HG02973 (cell line): ENCODE data around the gene KLC1.

Source experiments
- ATAC-seq: cut with Tn5 transposase; IDR thresholded peaks from one replicate; pipeline ENCODE4 v1.9.1; 2021; ENCODE audit warnings: moderate library complexity; ENCODE audit not compliant: unreplicated experiment

Gene KLC1

DNA sequence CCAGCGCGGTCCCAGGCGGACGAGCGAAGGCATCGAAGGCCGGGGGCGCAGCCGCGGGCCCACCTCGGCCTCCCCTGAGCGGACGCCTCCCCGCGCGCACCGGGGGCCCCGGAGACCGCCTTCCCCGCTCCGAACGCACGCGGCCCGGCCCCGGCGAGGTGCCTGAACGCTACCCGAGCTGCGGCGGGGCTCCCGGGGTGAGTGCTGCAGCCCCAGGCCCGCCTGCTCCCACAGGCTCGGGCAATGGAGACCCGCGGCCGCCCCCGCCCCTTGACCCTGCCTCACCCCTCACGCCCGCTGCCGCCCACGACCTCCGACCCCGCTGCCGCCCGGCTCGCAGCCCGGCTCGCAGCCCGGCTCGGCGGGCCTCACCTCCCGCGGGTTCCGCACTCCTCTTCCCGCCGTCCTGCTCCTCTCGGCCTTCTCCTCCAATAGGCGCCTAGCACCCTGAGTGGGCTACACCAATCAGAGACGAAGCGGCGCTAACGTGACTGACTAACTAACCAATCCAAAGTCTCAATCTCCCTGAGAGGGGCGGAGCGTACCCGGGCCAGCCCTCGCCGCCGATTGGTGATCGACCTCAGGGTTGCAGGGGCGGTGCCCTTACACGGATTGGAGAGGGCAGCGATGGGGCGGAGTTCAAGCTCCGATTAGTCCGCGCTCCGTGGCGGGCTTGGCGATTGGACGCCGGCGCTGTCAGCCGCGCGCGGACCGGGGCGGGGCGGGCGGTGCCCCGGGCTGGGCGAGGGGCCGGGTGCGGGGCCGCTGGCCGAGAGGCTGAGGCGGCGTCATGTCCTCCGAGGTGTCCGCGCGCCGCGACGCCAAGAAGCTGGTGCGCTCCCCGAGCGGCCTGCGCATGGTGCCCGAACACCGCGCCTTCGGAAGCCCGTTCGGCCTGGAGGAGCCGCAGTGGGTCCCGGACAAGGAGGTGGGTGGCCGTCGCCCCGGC is 86.3 kb downstream of the KLC1 start, which contains the start of the genes XRCC3 and ZFYVE21:
XRCC3 (minus strand) TSS at position 400 of the 949 bp plus-strand sequence. CDS start 4,364 bp downstream, outside the sequence.
ZFYVE21 (plus strand) TSS at position 759 of the 949 bp plus-strand sequence; CDS start at position 791, 32 bp downstream.
- peak; percentile 91 for ATAC-seq

DNA sequence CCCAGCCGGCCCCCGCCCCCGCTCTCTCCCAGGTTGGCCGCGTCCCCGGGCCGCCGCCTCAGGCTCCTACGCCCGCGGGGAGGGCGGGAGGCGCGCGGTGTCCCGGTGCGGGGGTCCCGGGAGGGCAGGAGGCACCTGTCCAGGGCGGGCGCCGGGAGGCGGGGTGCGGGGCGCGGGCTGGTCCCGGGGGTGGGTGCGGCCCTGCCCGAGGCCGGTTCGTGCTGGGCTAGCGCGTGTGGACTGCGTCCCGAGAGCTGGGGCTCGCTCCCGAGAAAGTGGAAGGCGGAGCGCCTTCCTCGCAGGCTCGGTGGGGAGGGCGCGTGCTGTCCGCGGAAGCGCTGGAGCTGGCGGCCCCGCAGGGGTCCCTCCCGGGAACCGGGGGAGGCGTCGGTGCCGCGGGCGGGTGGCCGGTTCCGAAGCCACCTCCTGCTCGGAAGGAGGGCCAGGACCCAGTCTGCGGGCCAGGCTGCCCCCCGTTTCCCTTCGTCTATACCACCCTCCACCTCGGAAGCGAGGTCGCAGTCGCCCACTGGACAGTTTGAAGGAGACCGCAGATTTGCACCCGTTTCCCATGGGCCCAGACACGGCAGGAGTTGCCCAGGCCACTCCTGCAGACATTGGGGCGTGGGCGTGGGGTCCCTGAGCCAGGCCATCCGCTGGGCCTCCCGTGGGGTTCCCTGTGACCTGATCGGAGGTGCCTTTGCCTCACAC is 87.2 kb downstream of the KLC1 start:
- ATAC-seq = no peak

DNA sequence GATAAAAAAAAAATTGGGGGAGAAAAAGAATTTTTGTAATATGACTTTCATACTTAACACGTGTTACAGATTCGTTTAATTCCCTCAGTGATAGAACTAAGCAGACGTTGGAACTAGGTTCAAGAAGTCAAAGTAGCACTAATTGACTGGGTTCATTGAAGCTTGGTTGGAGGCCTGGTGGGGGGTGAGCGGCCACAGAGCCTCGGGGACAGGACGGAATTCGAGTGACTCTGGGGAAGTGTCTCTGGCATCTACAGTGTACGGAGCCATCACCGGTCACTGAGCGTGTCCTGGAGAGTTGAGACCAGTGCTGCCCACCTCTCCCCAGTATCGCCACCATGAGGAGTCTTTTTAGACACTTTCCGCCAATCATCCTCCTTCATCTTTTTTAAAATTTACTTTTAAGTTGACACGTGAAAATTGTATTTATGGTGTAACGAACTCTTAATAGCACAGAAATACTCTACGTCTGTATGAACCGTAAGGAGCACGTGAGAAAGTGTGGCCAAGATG is 87.9 kb downstream of the KLC1 start:
- no peak for ATAC-seq

DNA sequence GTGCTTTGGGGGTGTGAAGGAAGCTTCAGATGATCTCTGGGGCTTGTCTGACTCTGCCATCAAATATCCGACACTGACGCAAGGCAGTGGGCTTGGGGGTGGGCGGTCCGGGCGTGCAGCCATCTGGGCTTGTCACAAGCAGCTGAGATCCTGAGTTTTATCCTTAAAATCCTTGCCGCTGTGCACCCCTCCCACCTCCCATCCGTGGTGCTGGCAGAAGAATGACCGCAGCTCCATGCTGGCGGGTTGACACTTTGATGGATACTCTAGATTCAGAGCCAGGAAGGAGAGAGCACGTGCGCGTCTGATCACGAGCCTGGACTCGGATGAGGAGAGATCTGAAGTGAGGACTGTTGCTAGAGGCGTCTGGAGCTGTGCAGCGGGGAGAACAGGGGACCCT is 89.6 kb downstream of the KLC1 start:
- no peak for ATAC-seq

DNA sequence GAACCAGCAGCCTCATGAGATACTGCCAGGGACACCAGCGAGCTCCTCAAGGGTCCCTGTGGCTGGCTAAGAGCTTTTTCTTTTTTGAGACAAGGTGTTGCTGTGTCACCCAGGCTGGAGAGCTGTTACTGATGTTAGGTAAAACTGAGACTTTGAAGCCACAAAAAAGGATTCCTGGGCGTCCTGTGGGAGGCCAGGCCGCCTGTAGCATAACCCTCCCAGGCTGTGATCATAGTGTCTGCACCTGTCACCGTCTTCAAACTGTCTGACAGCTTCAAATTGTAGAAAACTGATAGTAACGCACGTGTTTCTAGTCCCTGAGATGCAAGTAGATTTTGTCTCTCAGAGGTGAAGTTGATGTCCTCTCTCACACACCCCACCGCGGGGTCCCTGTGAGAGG is 90.7 kb downstream of the KLC1 start:
- ATAC-seq = no peak

DNA sequence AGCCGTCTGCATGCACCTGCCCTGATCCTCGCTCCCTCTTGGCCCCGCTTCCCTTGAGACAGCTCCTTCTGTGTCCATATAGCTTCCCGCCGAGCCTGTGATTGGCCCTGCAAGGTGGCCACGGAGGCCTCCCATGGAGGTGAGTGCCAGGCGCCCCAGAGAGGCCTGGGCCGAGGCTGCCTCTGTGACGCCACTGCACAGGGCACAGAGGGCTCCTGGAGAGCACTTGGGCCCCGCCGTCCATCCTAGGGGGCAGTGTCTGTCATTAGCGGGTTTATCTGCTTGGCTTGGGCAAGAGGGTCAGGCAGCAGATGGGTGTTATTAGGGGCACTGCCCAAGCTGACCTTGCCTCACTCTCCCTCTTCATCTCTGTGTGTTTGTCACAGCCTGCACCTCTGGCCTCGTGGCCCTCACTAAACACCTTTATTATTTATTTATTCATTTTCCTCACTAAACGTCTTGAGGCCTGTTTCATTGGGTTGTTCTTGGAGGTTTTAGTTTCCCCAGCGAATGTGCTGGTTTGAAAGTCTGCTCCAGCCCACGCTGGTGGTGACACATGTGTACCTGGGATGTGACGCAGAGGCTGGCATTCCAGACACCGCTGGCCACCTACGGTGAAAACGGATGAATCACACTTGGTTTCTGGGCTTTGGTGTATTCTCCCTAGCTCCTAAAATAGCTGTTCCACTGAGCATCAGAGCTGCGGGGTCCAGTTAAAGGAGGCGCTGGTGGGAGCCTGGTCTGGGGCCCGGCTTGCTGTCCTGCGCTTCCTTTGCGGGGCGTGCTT is 92.5 kb downstream of the KLC1 start:
- ATAC-seq = no peak

DNA sequence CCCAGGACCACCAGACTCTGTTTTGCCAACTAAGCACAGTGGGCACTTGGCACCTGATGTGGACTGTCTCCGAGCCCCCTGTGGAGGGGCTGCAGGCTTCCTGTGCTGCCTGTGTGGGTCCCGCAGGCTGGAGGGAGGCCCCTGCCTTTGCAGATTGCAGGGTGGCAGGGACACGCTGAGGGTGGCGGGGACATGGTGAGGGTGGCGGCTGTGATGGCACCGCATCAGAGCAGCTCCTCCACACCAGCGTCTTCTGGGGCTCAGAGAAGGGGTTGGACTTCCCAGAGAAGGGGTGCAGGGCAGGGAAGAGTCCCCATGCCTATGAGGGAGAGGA is 94.7 kb downstream of the KLC1 start:
- no peak for ATAC-seq

DNA sequence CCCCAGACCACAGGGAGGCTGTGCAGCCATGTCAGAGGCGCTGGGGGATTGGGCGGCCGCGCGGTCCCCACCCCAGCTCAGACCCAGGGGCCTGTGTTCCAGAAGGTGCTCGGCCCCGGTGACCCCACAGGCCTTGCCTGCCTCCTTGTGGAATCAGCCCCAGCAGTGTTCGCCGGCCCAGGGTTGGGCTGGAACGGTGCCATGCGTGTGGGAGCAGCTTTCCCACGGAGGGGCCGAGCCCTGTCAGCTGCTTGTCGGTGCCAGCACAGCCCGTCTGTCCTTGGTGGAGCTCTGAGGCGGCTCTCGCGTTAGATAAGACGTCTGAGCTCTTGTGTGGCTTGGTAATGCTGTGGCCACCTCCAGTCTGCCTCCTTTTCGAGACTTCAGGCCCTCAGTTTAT is 95.1 kb downstream of the KLC1 start:
- no peak for ATAC-seq

DNA sequence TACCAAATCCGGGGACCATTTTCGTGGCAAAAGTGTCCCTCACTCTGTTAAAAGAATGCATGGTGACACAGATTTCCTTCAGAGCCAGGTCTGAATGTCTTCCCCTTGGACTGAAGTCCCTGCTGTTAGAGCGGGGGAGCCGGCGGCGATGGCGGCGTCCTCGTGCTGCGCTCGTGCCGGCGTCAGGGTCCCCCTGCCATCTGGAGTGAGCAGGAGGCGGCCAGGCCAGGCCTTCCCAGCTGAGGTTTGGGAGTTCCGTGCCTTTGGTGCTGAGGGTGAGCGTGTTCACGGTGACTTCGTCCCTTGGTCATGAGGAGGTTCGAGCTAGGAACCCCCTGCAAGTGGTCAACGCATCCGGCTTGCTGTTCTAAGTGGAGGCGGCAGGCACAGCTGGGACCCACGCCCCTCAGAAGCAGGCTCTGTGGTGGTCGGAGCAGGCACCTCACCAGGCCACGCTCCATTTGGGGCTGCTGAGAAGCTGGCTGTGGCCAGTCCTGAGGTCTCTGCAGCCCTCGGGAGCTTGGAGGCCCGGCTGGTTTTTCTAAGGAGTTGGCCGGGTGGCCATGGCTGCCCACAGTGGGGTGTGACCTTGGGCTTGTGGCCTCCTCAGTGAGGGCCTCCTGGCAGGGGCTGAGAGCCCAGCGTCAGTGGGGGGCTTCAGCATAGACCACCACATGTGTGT is 96.1 kb downstream of the KLC1 start:
- no peak for ATAC-seq

DNA sequence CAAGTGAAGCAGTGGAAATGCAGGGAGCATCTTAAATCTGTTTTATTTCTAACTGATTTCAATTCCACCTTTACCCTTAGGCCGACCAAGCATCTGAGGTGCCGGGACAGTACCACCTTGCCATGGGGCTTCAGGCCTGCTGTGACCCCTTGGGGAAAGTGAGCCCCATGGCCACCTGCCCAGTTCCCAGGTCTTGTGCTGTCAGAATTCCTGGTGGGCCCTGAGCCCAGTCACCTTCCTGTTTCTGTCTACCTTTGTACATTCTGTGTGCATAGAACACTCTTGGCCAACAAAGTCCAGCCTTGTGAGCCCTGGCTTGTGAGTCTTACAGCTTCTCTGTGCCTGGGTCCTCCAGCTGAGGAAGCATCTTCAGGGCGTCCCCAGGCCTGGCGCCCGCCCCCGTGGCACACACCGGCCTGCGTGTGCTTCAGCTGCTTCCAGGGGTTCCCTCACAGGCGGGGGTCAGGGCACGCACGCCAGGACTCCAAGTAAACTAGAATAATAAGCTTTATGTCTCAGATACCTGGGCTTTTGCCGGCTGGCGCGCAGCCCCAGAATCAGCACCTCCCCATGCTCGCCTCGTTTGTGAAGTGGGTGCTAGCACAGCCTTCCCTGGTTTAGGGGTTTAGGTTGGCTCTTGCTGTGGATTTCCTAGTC is 96.9 kb downstream of the KLC1 start:
- no peak for ATAC-seq

DNA sequence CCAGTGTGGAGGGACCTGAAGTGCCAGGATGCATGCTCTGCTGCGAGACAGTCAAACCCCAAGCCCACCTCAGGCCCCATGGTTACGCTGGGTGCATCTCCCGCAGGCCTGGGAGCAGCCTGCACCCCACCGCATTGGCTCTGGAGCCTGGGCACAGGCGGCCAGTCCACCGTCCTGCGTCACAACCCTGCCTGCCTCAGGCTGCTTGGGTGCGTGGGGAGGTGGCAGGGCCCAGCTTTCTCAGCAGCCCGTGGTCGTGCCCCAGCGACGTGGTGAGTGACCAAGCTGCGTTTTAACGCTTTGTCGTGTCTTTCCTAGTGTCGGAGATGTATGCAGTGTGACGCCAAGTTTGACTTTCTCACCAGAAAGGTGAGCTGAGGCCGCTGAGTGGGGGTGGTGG is 97.5 kb downstream of the KLC1 start:
- no peak for ATAC-seq

DNA sequence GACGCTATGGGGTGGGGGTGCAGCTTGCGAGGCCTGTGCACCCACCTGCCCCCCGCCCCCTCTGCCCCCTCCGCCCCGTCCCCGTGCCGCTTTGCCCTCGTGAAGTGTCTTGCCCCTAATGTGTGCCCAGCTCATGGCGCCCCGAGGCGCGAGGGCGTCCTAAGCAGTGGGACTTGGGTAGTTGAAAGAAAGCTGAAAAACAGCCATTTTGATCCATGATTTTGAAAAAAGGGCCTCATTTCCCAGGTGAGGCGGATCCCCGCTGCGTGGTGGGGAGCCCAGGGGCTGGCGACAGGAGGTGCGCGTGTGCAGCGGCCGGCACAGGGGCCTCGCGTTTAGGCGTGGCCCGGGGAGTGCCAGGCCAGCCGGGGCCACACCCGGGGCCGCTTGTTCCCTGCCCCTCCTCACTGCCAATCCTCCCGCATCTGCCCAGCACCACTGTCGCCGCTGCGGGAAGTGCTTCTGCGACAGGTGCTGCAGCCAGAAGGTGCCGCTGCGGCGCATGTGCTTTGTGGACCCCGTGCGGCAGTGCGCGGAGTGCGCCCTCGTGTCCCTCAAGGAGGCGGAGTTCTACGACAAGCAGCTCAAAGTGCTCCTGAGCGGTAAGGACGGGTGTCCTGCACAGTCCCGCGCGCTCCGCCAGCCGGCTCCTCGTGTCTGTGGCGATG is 98.4 kb downstream of the KLC1 start:
- ATAC-seq = no peak

DNA sequence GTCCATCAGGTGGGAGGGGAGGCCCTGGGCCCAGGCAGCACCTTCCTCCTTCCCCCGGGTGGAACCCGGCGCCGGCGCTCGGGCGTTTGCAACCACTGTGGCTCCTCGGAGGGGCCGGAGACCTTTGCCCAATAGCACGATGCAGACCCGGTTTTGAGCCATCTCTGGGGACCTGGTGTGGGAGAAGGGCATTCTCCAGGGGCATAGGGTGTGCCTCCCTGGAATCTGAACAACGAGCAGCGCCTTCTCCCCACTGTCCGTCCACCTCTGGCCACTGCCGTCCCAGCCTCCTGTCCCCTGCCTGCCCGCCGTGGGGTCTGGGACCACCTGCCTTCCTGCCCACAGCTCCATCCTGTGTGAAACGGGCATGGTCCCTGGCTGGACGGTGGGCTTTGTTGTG is 99.1 kb downstream of the KLC1 start:
- ATAC-seq = no peak

DNA sequence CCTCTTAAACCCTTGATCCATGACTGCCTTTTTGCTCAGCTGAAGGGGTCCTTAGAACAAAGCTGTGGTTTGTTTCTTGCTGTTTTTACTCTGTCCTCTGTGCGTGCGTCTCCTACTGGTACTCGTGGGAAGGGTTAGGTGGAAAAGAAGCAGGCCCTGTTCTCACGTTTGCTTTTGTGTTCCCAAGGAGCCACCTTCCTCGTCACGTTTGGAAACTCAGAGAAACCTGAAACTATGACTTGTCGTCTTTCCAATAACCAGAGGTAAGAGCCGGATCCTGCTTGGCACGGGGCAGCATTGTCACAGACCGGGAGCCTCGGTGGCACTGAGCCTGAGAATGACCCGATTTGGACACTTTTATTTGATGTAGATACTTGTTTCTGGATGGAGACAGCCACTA is 99.7 kb downstream of the KLC1 start:
- no peak for ATAC-seq

DNA sequence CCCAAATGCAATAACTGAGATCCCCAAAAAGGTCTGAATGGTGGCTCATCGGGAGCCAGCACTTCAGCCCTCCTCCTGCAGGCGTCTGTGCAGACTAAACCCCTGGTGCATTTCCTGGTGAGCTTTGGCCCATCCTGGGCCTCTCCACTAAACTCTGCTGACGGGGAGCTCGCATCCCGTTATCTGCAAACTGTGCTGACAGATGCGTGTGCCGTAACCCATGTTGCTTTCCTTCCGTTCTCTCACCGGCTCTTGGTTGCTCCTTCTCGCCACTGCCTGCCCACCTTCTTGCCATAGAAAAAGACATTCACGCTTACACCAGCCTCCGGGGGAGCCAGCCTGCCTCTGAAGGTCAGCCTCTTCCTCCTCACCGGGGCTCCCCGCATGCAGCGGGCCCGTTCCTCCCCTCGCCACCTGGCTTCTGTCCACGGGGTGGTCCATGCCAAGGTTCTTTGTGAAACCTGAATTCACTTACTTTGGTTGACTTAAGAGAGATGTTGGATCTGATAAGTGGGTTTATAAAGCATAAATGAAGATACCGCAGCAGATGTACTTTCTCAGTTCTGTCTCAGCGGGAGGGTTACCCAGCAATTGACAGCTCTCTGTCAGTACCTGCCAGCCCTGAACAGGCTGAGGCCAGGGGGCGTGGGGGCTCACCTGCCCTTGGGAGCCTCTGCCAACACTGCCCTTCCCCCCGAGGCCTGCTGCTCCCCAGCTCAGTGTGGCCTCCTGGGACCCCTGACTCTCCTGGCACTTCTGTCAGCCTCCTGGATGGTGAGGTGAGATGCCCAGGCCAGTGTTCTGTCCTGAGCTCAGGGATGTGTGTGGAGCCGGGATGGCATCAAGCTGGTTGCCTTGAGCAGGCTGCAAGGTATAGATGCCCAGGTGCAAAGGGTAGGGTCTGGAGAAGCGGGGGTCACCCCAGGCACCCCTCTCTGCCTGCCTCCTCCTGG is 100.8 kb downstream of the KLC1 start:
- ATAC-seq = no peak

DNA sequence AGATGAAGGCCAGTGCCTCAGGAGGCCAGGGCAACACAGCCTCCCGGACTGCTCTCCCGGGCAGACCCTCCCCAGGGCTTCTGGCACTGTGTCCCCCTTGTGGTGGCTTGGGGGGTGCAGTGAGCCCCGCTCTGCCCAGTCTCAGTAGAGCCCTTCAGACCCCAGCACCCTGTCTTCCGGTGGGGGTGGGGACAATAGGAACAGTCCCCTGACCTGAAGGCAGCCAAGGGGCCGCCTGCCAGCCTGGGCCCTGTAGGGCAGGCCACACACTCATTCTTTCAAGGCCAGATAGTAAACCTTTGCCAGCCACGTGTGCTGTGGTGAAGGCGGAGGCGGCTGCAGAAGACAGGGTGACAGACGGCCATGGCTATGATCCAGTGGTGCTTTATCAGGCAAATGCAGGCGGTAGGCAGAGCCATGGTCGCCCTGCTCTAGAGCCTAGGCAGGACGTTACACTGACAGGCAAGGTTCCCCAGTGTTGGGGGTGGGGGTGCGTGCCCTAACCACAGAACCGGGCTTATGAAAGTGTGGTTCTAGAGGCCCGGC is 101.6 kb downstream of the KLC1 start:
- ATAC-seq = no peak

DNA sequence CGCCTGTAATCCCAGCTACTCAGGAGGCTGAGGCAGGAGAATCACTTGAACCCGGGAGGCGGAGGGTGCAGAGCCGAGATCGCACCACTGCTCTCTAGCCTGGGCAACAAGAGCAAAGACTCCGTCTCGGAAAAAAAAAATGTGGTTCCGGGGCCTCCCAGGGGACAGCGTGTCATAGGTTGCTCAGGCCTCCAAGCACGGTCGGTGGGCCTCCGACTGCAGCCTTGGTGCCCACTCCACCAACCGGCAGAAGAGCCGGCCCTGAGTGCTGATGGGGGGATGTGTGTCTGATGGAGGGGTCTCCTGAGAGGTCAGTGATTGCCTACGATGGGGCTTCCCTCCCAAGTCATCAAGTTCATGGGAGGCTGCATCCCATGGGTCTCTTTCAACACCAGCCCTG is 102.5 kb downstream of the KLC1 start:
- no peak for ATAC-seq
